OCI-LY3 (cell line): ENCODE data around the gene CHL1.

Source experiments
- H2AFZ ChIP-seq: fragments of 200-600, 300-600 bp; shearing (Covaris generic); 2 replicates; pipeline ENCODE4 v1.6.0; 2014; ENCODE audit warnings: antibody characterized with exemption, low read depth, low read length
- H3K27ac ChIP-seq: fragments of 200-600, 300-600 bp; sonication (generic); 2 replicates; pipeline ENCODE4 v1.5.1; 2014; ENCODE audit warnings: mild to moderate bottlenecking, low read length, moderate library complexity, mixed read lengths
- H3K27me3 ChIP-seq: fragments of 200-600, 300-600 bp; sonication (generic); 2 replicates; pipeline ENCODE4 v1.6.1; 2014; ENCODE audit warnings: low read depth, low read length, mixed read lengths
- H3K36me3 ChIP-seq: fragments of 200-600, 300-600 bp; sonication (generic); replicated peaks from 2 replicates; pipeline ENCODE3; 2014; ENCODE audit warnings: low read depth, low read length, mixed read lengths
- H3K4me1 ChIP-seq: fragments of 300-600, 200-600 bp; sonication (generic); 2 replicates; pipeline ENCODE4 v1.6.1; 2014; ENCODE audit warnings: low read length, mixed read lengths
- H3K4me2 ChIP-seq: fragments of 200-600, 300-600 bp; sonication (generic); 2 replicates; pipeline ENCODE4 v1.6.1; 2014; ENCODE audit warnings: low read length, mixed read lengths
- H3K4me3 ChIP-seq: fragments of 300-600, 200-600 bp; sonication (generic); 2 replicates; pipeline ENCODE4 v1.5.1; 2014; ENCODE audit warnings: antibody characterized with exemption, mild to moderate bottlenecking, low read length, moderate library complexity
- H3K79me2 ChIP-seq: fragments of 300-600, 200-600 bp; shearing (Covaris generic); 2 replicates; pipeline ENCODE4 v1.6.1; 2014; ENCODE audit warnings: mild to moderate bottlenecking, low read length, mixed read lengths
- H3K9ac ChIP-seq: fragments of 300-600, 200-600 bp; shearing (Covaris generic); 2 replicates; pipeline ENCODE4 v1.6.0; 2014; ENCODE audit warnings: mild to moderate bottlenecking, low read length, moderate library complexity
- H3K9me3 ChIP-seq: fragments of 200-600, 300-600 bp; shearing (Covaris generic); 2 replicates; pipeline ENCODE4 v1.6.1; 2014; ENCODE audit warnings: low read length, mixed read lengths; ENCODE audit not compliant: insufficient read depth
- H4K20me1 ChIP-seq: fragments of 200-600, 300-600 bp; sonication (generic); 2 replicates; pipeline ENCODE4 v1.6.1; 2016; ENCODE audit warnings: low read length, mixed read lengths; ENCODE audit not compliant: insufficient read depth
- CTCF ChIP-seq: fragments of 200-600, 300-600 bp; sonication (generic); IDR thresholded peaks from 2 replicates; pipeline ENCODE4 v1.5.1; 2014; ENCODE audit warnings: antibody characterized with exemption, low read length, low read depth
- EZH2phosphoT487 ChIP-seq: fragments of 200-600 bp; shearing (Covaris generic); IDR thresholded peaks from 2 replicates; pipeline ENCODE4 v1.6.1; 2018; ENCODE audit warnings: antibody characterized with exemption, mixed run types, low read depth

CHL1 gene

DNA sequence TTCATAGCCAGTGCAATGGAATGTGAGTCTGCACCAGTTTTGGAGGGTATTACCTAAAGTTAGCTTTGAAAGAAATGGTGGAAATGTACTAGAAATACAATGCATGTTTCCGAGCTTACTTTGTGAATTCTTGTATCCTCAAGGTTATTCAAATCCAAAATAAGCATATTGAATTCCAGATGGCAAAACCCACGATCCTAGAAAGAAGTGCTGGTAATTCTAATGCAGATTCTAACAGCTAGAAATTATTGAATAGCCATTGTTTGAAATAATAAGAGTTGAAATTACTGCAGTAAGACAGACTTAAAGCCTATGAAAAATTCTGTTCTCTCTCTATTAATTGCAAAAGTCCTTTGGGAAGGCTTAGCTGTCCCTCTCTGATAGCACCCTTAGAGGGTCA is 258.4 kb downstream of the CHL1 start:
- TF ChIP-seq EZH2phosphoT487 (no peak), CTCF (no peak)
- Histone ChIP-seq H3K9ac (no peak overlapping the region), H3K4me2 (no peak overlapping the region), H3K4me1 (peaks cover 4% of the 10 kb centered on the region; the same call in 1 of the 2 replicates), H3K27me3 (no peaks in the 10 kb centered on the region), H3K79me2 (no peaks in the 10 kb centered on the region), H3K27ac (no peak overlapping the region), H3K9me3 (no peaks in the 10 kb centered on the region), H4K20me1 (no peaks in the 10 kb centered on the region), H3K36me3 (no peaks in the 10 kb centered on the region), H3K4me3 (no peak overlapping the region), H2AFZ (no peak overlapping the region)

DNA sequence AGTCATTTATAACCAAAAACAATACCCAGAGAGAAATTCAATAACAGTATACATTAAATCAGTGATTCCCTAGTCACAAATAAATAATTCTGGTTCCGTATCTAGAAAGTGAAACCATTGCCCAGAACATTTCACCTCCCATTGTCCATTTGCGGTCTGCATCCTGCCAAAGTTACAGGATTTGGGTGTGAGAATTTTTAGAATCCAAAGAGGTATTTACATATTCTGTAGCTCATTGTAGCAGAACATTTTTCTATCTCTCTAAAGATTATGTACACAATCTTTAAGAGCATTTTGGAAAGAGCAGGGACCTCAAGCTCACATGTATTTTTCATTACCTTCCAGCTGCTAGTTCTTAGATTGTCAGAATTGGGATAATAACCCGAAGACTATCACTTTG is 261.6 kb downstream of the CHL1 start:
- H3K4me3 ChIP-seq, result no peak overlapping the region
- H3K9me3 ChIP-seq, result no peaks in the 10 kb centered on the region
- no peaks in the 10 kb centered on the region for H4K20me1 ChIP-seq
- no peak overlapping the region for H2AFZ ChIP-seq
- peaks cover 29% of the 10 kb centered on the region for H3K4me1 ChIP-seq
- H3K27me3 ChIP-seq, result no peaks in the 10 kb centered on the region
- TF ChIP-seq CTCF (no peak), EZH2phosphoT487 (no peak)
- H3K36me3 ChIP-seq, result peaks cover 10% of the 10 kb centered on the region
- H3K9ac ChIP-seq, result no peak overlapping the region
- H3K79me2 ChIP-seq, result no peaks in the 10 kb centered on the region
- no peak overlapping the region for H3K27ac ChIP-seq
- no peak overlapping the region for H3K4me2 ChIP-seq

DNA sequence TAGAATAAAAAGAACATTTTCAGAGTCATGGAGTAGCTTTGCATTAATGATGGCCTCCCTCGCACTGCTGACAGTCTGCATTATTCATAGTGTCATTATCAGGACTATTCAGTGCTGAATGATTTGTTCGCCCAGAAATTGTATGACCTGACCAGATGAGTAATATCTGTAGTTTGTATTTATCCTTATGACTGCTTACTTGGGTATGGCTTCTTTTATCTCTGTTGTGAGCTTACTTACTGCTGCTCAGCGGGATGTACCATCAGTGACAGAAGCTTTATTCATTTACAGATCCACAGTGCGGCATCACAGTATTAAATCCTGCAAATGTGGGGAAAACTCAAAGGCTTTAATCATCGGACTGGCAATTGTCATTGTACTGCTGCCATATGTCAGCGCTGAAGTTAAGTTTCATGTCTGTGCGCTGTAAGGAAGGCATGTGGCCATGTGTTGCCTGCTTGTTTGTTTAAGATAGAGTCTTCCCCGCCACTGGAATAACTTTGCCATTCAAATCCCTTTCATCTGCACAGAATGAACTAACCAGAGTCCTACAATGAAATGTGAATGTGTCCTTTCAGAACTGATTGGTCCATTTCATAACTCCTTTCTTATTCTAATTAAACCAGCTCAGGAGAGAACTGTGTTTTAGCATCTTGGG is 262.2 kb downstream of the CHL1 start:
- Histone ChIP-seq H3K9me3 (no peaks in the 10 kb centered on the region), H3K36me3 (peaks cover 10% of the 10 kb centered on the region), H3K27ac (no peak overlapping the region), H3K79me2 (no peaks in the 10 kb centered on the region), H3K9ac (no peak overlapping the region), H3K4me3 (no peak overlapping the region), H3K4me1 (peaks cover 35% of the 10 kb centered on the region), H2AFZ (no peak overlapping the region), H3K27me3 (no peaks in the 10 kb centered on the region), H3K4me2 (no peak overlapping the region), H4K20me1 (no peaks in the 10 kb centered on the region)
- TF ChIP-seq CTCF (no peak), EZH2phosphoT487 (no peak)
